Fibroblast of skin of left quadriceps (primary cell): Measurements from ENCODE around the gene KRT83.
"Not testable (repeated sequence)": the region's sequence is repeated elsewhere in the genome, so short reads cannot be mapped to it uniquely, and the experiment has no call there.

ENCODE experiments used
- DNase-seq, 2 experiments: peaks; one replicate each; pipeline ENCODE4 v3.0.0-alpha.2; 2013; ENCODE audit warnings: low read depth in 2 of 2

The KRT83 gene

DNA sequence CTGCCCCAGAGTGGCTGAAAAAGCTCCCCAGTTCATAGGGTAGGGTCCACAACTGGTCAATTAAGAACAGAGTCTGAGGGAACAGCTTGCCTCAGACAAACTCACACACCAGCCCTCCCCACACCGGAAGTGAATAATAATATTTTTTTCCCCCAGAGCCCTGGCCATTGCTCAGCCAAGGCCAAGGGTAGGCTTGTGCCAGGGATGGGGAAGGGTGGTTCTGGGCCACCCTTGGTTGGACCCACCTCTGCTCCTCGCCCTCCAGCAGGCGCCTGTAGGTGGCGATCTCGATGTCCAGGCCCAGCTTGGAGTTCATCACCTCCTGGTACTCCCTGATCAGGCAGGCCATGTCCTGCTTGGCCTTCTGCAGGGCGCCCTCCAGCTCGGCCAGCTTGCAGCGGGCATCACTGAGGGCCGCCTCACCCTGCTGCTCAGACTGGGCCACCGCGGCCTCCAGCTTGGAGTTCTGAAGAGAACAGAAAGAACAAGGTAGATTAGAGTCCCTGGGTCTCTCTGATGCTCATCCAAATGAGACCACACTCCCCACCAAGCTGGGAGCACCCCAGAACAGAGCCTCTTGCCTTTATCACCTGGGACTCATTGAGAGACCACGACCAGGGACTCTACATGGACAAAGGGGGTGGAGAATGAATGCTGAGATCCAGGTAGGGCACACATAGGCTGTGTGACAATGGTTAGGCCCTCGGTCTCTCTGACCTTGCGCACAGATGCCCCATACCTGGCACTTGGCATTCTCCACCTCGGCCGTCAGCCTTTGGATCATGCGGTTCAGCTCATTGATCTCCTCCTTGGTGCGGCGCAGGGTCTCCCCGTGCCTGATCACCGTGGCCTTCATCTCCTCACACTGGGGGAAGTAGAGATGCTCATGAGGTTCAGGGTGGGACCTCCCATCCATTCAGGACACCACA, 34.1 kb downstream of the KRT83 start:
- not testable (repeated sequence) for DNase-seq

- DNase-seq, result no peak
These were observed 35.2 kb downstream of the KRT83 start for GRCh38 chr12:52285851-52286530.

DNA sequence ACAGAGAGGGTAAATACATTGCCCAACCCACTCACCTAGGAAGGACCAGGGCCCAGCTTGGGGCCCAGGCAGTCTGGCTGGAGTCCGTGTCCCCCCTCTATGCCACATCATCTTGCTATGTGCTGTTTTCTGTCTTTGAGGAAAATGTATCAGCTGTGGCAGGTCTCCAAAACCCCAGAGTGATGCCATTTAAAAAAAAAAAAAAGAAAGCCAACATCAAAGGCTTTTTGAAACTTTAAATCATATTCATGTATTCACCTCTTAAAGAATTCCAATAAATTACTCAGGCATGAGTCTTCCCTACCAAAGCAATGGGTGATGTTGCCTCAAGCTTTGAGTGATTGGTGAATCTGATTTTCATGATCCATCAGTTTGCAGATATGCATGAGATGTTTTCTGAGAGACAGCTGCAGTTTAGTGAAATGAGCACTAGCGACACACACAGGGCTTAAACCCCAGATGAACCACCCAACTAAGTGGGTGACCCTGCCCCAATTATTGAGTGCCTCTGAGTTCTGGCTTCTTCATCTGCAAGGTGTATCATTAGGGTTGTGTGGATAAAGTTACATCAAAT, 35.9 kb downstream of the KRT83 start:
- peak; percentile 23 to 26 for DNase-seq

DNA sequence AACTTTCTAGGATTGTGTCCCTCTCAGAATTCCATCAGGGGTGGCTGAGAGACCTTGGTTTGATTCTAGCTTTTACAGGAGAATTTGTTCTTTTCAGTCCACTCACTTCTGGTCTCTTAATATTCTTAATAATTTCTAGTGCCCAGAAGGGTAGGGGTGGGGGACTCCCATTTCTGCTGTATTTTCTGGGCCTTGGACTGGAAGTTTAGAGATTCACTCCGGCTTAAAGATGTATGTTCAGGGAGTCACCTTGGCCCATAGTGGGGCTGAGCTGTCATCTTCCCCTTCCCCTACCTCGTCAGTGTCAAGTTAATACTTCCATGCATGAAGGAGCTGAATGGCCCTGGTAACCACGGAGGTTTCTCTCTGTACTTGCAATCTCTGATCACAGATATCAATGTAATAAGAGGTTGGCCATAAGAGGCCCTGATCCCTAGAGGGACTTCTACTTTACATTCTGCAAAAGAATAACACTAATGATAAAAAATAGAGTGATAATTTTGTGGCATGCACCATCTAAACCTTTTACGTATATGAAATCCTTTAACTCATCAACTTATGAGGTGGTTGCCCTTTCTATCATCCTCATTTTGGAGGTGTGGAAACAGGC, 36.5 kb downstream of the KRT83 start:
- DNase-seq, result no peak

GRCh38 chr12:52280796-52281560, 40.2 kb downstream of the KRT83 start:
- peak; percentile 89 to 90 for DNase-seq

- peak; percentile 77 to 84 for DNase-seq
These were observed 40.8 kb downstream of the KRT83 start for GRCh38 chr12:52280319-52280795.

DNA sequence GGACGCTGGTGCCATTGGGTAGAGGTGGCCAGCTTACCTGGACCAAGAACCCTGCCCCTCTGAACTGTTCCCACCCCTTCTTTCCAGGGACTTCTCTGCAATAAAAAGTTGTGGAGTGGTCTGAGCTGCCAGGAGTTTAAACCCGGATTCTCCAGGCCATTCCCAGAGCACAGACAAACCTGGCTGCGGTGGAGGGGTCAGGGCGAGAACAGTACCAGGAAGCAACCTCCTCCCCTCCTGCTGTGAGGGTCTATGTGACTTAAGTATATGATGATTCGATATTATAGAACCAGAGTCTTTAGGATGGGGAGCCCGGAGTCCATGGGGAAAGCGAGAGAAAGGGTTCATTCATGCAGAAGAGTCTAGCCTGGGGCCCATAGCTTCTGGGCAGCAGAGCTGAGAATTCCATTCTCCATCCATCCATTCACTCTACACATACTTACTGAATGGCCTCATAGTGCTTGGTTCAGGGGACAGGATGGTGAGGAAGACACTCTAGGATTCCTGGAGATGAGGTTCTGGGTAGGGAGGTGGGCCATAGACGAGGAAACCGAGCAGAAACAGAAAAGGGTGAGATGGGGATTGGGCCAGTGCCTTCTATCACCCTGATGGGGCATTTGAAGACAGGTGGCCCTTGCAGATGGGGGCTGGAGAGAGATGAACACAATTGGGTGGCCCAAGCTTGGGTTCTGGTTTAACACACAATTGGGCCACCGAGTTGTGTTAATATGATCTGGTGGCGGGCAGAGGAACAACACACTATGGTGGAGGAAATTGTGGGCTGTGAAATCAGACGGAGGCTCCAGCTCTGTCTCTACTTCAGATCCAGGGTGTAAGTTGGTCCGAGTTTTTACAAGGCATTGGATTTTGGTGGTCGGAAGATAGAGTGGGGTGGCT, 41.5 kb downstream of the KRT83 start:
- no peak for DNase-seq

GRCh38 chr12:52278575-52279421, 42.4 kb downstream of the KRT83 start:
- DNase-seq, result peak; percentile 31 to 42

DNA sequence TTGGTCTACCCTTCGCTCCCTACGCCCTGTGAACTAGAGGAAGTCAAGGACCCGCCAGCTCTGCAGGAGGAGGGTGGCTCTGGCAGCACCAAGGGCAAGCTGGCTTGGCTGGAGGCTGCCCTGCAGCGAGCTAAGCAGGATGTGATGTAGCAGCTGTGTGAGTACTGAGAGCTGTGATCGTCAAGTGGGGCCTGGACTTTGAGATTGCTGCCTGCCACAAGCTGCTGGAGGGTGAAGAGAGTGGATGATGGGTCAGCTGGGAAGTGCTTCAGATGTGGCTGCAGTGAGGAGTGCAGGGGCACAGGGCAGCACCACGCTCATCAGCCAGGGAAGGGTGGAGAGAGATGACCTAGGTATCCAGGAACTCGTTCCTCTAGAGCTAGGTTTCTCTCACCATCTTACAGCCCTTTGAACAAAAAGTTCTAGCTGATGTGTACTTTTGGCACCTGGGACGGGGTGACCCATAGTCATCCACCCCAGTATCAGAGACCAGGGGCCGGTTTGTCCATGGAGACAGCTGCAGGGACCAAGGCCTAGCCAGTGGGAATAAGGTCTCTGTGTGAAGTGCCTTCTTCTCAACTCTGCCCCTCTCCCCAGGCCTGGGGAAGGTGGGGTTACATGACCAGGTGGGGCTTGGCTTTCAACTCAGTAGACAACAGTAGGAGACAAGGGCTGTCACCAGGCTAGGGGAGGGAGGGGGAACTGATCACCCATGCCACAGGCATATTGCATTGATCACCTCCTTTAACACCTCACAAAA, 43.5 kb downstream of the KRT83 start:
- no peak for DNase-seq

- DNase-seq, result no peak
These were observed 45.5 kb downstream of the KRT83 start for GRCh38 chr12:52275686-52276085.

DNA sequence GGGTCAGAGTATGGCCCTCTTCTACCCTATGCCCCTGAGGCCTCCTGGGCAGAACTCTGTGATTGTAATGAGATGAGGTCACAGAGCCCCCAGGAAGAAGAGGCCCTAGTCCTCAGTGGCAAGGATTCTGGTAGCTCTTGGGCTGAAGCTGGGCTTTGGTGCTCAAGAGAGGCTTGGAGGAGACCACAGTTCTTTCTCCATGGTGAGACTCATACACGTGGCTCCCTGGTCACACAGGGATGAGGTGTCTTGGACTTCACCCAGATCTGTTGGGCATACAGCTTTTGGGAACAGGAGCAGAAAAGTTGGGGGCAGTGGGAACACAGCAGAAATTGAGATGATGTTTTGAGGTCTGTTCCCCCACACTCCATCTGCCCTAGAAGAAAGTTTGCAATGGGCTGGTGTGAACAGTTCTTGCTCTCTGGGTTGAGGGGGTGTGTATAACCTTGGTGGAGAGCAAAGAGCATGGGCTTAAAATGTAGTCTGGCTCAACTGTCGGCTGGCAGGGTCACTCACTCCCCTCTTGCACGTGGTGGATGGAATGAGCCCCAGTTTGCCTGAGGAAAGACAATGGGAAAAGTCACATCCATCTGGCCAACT, 46.6 kb downstream of the KRT83 start, which contains the start of gene KRT86:
Gene KRT86, plus strand, starts transcription at position 125 of the 600 bp plus-strand sequence. CDS start 27,272 bp downstream, outside the sequence.
- DNase-seq, result no peak

GRCh38 chr12:52271158-52271557, 50.0 kb downstream of the KRT83 start:
- DNase-seq, result no peak

GRCh38 chr12:52270541-52271070, 50.6 kb downstream of the KRT83 start:
- DNase-seq, result no peak

GRCh38 chr12:52268212-52268611, 53.0 kb downstream of the KRT83 start:
- DNase-seq, result no peak

DNA sequence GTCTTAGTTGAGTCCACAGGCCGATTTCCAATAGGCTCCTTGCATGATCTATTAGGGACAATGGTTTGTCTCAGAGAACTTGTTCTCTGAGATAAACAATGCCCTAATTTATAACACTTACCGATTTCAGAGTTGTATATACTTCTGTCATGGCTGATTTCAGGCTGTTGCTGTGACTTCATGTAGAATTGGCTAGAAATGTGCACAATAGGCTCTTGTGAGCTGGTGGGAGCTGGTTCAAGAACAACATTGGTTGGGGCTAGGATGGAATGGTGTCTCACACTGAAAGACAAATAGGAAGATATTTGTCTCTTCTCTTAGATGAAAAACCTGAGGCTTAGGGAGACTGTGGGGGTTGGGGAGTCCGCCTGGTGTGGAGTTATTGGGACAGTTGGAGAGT, 53.5 kb downstream of the KRT83 start:
- DNase-seq, result no peak

DNA sequence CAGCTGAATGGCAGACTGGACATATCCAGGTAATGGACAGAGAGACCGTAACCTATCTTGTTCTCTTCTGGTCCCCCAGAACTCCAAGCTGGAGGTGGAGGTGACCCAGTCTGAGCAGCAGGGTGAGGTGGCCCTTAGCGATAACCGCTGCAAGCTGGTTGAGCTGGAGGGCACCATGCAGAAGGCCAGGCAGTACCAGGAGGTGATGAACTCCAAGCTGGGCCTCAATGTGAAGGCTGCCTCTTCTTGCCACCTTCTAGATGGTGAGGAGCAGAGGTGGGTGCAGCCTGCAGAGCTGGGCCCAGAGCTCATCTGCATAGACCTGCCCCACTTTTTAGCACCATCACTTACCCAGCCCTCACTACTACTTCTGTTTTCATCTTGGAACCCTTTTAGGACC, 53.9 kb downstream of the KRT83 start:
- DNase-seq, result no peak

DNA sequence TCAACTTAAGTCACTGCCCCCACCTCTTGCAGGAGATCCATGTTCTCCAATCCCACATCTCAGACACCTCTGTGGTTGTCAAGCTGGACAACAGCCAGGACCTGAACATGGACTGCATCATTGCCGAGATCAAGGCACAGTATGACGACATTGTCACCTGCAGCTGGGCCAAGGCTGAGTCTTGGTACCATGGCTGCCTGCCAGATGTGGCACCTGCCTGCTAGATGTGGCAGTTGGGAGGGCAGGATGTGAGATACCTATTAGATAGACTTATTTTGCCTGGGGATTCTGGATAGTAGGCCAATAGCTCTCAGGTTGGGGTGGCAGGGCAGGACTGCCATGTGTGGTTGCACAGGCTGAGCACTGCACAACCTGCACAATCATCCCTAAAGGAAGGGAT, 54.7 kb downstream of the KRT83 start:
- no peak for DNase-seq

DNA sequence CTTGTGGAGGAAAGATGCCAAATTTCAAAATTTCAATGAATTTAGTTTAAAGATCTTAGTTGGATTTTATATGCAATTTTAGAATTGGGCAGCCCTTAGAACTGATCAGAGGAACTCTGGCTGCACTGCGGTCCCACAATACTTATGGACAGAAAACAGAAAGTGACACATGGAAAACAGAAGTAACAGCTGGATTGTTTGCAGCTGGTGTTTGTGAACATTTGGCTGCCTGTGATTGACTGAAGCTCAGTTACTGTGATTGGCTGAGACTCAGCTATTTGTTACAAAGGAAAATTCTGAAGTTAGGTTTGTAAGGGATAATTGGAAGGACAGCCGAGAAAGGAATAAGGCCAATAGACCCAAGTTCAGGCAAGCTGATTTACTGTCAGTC, 56.8 kb downstream of the KRT83 start:
- DNase-seq, result no peak
